Measurements from ENCODE around the gene PLAAT3.
"Not testable (repeated sequence)": the region's sequence is repeated elsewhere in the genome, so short reads cannot be mapped to it uniquely, and the experiment has no call there.

Gene PLAAT3

GRCh38 chr11:63586451-63587166 is 27.6 kb downstream of the PLAAT3 start:
- Histone ChIP-seq H3K27ac (ENCODE audit: low read depth, low read length, poor library complexity, severe bottlenecking) (no peak overlapping the region), H3K79me2 (ENCODE audit: insufficient read depth, low read length) (no peaks in the 10 kb centered on the region), H3K9me2 (ENCODE audit: low read depth, low read length) (no peaks in the 10 kb centered on the region), H3K27me3 (ENCODE audit: insufficient read depth, low read length) (no peaks in the 10 kb centered on the region; the same call in 1 of the 2 replicates), H3K4me2 (ENCODE audit: low read length) (no peak overlapping the region), H3K36me3 (ENCODE audit: insufficient read depth, low read length) (no peaks in the 10 kb centered on the region; the same call in 1 of the 2 replicates), H3K4me3 (ENCODE audit: low read depth, low read length, poor library complexity, severe bottlenecking) (no peak overlapping the region), H2AFZ (ENCODE audit: low read length) (no peak overlapping the region), H3K9ac (ENCODE audit: low read length) (no peak overlapping the region), H3K9me3 (ENCODE audit: low read length) (peaks cover 3% of the 10 kb centered on the region; the same call in 1 of the 2 replicates), H3K4me1 (ENCODE audit: insufficient read depth, low read length, severe bottlenecking) (no peaks in the 10 kb centered on the region), H4K20me1 (ENCODE audit: insufficient read depth, low read length) (no peaks in the 10 kb centered on the region), H3F3A (ENCODE audit: insufficient read depth, low read length) (no peaks in the 10 kb centered on the region)
- TF ChIP-seq EZH2 (IDR thresholded peaks at IDR 0.05; ENCODE audit: borderline replicate concordance, low read length): no peak
- no peak for TF ChIP-seq CTCF (IDR thresholded peaks at IDR 0.05; ENCODE audit: low read length)

- Histone ChIP-seq H3K27ac (ENCODE audit: low read depth, low read length, poor library complexity, severe bottlenecking) (no peak overlapping the region), H3K36me3 (ENCODE audit: insufficient read depth, low read length) (no peaks in the 10 kb centered on the region; the same call in 1 of the 2 replicates), H3K4me1 (ENCODE audit: insufficient read depth, low read length, severe bottlenecking) (no peaks in the 10 kb centered on the region), H2AFZ (ENCODE audit: low read length) (no peak overlapping the region), H4K20me1 (ENCODE audit: insufficient read depth, low read length) (no peaks in the 10 kb centered on the region), H3K9me2 (ENCODE audit: low read depth, low read length) (no peaks in the 10 kb centered on the region), H3K9ac (ENCODE audit: low read length) (no peak overlapping the region), H3K9me3 (ENCODE audit: low read length) (peaks cover 11% of the 10 kb centered on the region; the same call in 1 of the 2 replicates), H3K4me2 (ENCODE audit: low read length) (no peak overlapping the region), H3K79me2 (ENCODE audit: insufficient read depth, low read length) (no peaks in the 10 kb centered on the region), H3F3A (ENCODE audit: insufficient read depth, low read length) (no peaks in the 10 kb centered on the region), H3K27me3 (ENCODE audit: insufficient read depth, low read length) (no peaks in the 10 kb centered on the region; the same call in 1 of the 2 replicates), H3K4me3 (ENCODE audit: low read depth, low read length, poor library complexity, severe bottlenecking) (no peak overlapping the region)
- TF ChIP-seq CTCF (IDR thresholded peaks at IDR 0.05; ENCODE audit: low read length) (no peak), EZH2 (IDR thresholded peaks at IDR 0.05; ENCODE audit: borderline replicate concordance, low read length) (no peak)
Measured at GRCh38 chr11:63583357-63583677, 30.9 kb downstream of the PLAAT3 start.

- not testable (repeated sequence) for H3K36me3 ChIP-seq (ENCODE audit: insufficient read depth, low read length); H3K9ac ChIP-seq (ENCODE audit: low read length); H3F3A ChIP-seq (ENCODE audit: insufficient read depth, low read length)
Measured at GRCh38 chr11:63581224-63581623, 33.0 kb downstream of the PLAAT3 start.

DNA sequence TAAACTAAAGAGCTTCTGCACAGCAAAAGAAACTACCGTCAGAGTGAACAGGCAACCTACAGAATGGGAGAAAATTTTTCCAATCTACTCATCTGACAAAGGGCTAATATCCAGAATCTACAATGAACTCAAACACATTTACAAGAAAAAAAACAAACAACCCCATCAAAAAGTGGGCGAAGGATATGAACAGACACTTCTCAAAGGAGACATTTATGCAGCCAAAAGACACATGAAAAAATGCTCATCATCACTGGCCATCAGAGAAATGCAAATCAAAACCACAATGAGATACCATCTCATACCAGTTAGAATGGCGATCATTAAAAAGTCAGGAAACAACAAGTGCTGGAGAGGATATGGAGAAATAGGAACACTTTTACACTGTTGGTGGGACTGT is 35.4 kb downstream of the PLAAT3 start:
- not testable (repeated sequence) for H3K27me3 ChIP-seq (ENCODE audit: insufficient read depth, low read length)

More at GRCh38 chr11:63581224-63581623, 33.0 kb downstream of the PLAAT3 start:
- H3K4me2 ChIP-seq (ENCODE audit: low read length); H3K4me1 ChIP-seq (ENCODE audit: insufficient read depth, low read length, severe bottlenecking); H3K79me2 ChIP-seq (ENCODE audit: insufficient read depth, low read length); H3K9me2 ChIP-seq (ENCODE audit: low read depth, low read length); H3K4me3 ChIP-seq (ENCODE audit: low read depth, low read length, poor library complexity, severe bottlenecking); H2AFZ ChIP-seq (ENCODE audit: low read length); H3K27me3 ChIP-seq (ENCODE audit: insufficient read depth, low read length); H4K20me1 ChIP-seq (ENCODE audit: insufficient read depth, low read length); H3K27ac ChIP-seq (ENCODE audit: low read depth, low read length, poor library complexity, severe bottlenecking): not testable (repeated sequence)
- H3K9me3 ChIP-seq (ENCODE audit: low read length): peaks cover 11% of the 10 kb centered on the region; the same call in 1 of the 2 replicates

More for the DNA sequence above, 35.4 kb downstream of the PLAAT3 start:
- H3K9ac ChIP-seq (ENCODE audit: low read length); H3F3A ChIP-seq (ENCODE audit: insufficient read depth, low read length); H3K27ac ChIP-seq (ENCODE audit: low read depth, low read length, poor library complexity, severe bottlenecking); H3K36me3 ChIP-seq (ENCODE audit: insufficient read depth, low read length); H2AFZ ChIP-seq (ENCODE audit: low read length); H4K20me1 ChIP-seq (ENCODE audit: insufficient read depth, low read length); H3K9me2 ChIP-seq (ENCODE audit: low read depth, low read length); H3K79me2 ChIP-seq (ENCODE audit: insufficient read depth, low read length); H3K4me2 ChIP-seq (ENCODE audit: low read length); H3K4me3 ChIP-seq (ENCODE audit: low read depth, low read length, poor library complexity, severe bottlenecking): not testable (repeated sequence)
- peaks cover 11% of the 10 kb centered on the region for H3K4me1 ChIP-seq (ENCODE audit: insufficient read depth, low read length, severe bottlenecking)
- peaks cover 11% of the 10 kb centered on the region; the same call in 1 of the 2 replicates for H3K9me3 ChIP-seq (ENCODE audit: low read length)
